Glomerular visceral epithelial cell (primary cell): ENCODE data around the gene RGS19.

ENCODE experiments used
- DNase-seq: peaks from one replicate; pipeline ENCODE4 v3.0.0-alpha.2; 2016; ENCODE audit errors: extremely low spot score

The RGS19 gene

DNA sequence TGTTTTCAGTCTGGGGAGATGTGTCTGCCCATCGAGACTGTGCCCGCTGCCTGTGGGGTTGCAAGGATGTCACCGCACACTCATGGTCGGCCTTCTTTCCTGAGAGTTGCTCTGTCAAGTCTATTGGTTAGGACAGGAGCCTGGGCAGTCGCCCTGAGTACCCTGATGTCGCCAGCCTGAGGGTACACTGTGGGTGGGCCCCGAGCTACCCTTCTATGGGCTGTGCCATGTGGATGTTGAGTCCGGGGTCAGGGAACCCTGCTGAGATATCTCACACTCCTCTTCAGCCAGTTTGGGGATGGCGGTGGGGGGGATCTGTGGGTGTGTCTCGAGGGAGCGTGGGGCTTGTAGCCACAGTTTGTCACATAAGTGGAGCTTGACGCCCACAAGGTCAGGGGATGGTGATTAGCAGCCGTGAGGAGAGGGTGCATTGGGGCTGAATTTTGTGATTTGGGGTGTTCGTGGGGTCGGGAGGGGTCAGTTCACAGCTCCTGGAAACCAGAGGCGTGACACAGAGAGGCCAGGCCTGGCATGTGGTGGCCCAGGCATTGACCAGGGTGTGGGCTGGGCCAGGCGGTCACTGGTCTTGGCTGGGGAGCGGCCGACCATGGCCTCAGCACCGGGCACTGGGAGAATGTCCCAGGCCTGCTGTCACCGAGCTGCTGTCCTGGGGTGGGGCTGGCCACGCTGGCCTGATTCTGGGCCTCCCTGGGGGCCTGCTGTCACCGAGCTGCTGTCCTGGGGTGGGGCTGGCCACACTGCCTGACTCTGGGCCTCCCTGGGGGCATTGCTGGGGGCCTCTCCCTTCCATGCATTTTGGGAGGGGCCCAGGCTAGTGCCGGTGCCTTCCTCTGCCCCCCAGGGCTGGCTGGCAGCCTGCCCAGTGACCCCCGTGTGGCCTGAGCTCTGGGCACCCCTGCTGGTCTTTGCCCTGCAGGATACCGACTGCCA is 29.7 kb upstream of the RGS19 start:
- DNase-seq = no peak

DNA sequence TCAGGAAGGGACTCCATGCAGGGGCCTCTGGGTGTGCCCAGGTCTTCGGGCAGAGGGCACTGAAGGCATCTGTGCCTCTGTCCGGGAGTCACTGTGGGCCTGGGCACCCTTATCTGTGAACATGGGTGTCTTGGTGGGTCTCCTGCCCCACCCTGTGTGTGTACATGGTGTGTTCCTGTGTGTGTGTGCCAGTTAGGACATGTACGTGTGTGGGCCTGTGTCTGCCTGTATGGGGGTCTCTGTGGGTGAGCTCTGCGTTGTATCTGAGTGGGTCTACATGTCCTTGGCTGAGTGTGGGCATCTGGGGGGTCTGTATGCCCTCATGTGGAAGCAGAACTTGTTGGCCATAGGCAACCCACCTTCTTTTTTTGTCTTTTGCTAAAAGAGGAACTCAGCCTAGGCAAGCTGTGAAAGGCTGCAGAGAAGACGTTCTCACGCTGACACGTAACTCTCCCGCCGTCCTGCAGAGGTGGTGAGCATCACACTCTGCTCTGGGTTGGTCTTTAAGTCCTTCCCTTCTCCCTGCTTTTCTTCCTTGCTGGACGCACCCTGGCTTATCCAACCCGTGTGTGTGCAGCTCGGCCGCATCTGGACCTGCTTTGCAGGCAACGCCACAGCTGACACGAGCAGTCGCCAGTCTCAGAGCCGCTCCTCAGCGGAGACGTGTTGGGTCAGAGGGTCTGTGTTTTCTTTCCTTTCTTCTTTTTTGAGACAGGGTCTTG is 28.6 kb upstream of the RGS19 start:
- DNase-seq = no peak

DNA sequence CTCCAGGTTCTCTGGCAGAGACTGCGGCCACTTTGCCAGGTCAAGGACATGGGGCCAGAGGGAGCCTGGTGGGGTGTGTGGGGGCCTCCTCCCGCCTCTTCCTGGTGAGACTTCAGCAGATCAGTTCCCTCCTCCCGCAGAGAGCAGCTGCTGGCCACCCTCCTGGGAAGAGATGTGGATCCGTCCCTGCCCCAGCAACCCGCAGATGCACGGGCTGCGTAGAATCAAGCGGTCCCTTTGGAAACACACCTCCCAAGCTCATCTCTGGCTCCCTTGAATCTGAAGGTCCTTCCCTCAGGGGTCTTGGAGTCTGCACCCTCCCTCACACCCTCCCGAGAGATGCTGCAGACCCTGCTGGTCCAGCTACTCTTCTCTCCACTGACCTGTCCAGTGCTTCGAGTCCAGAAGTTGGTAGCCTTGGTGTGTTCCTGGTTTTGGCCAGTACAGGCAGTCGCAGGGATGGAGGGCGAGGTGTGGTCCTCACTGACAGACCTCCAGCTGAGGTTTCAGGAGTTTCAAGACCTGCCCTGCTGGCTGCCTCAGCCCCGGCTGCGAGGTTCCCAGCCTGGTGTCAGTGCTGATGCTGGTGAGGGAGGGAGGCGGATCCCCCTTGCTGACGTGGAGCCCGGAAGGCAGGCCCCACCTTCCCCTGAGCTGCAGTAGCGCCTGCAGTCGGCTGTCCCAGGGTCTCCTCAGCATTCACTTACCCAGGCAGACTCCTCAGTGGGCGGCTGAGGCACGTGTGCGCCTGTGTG is 27.8 kb upstream of the RGS19 start, which contains the start of gene NPBWR2:
NPBWR2 (minus strand) TSS at position 585 of the 755 bp plus-strand sequence. CDS start 734 bp downstream, outside the sequence.
- DNase-seq = no peak

DNA sequence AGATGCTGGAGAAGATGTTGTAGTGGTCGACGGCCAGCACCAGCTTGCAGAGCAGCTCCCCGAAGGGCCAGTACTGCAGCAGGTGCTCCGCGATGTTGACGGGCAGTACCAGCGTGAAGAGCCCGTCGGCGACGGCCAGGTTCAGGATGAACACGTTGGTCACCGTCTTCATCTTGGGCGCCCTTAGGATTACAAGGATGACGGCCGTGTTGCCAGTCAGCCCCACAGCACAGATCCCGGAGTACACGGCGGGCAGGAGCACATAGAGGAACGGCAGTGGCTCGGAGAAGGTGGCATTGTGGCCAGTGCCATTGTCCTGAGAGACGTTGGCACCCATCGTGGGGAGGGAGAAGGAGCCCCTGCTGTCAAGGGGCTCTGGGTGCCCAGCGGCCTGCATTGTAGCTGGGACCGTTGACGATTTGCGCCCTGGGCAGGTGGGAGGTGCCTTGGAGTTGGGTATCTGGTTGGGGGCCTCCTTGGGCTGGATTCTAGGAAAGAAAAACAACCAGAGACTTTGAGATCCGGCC is 27.2 kb upstream of the RGS19 start:
- no peak for DNase-seq

DNA sequence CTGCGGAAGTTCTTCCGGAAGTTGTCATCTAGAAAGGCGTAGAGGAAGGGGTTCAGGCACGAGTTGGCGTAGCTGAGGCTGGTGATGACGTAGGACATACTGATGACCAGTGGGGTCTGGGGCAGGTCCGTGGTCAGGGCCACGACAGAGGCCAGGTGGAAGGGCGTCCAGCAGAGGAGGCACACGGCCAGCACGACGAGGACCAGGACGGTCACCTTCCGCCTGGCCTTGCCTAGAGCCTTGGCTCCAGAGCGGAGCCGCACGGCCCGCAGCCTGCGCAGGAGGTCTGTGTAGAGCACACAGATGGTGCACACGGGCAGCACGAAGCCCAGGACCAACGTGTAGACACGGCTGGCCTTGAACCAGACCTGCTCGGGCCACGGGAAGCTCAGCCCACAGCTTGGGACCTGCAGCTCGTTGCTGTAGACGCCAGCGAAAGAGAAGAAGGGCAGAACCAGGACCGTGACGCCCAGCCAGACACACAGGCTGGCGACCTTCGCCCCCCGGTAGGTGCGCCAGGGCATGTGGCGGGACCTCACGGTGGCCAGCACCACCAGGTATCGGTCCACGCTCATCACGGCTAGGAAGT is 26.6 kb upstream of the RGS19 start:
- DNase-seq = no peak

DNA sequence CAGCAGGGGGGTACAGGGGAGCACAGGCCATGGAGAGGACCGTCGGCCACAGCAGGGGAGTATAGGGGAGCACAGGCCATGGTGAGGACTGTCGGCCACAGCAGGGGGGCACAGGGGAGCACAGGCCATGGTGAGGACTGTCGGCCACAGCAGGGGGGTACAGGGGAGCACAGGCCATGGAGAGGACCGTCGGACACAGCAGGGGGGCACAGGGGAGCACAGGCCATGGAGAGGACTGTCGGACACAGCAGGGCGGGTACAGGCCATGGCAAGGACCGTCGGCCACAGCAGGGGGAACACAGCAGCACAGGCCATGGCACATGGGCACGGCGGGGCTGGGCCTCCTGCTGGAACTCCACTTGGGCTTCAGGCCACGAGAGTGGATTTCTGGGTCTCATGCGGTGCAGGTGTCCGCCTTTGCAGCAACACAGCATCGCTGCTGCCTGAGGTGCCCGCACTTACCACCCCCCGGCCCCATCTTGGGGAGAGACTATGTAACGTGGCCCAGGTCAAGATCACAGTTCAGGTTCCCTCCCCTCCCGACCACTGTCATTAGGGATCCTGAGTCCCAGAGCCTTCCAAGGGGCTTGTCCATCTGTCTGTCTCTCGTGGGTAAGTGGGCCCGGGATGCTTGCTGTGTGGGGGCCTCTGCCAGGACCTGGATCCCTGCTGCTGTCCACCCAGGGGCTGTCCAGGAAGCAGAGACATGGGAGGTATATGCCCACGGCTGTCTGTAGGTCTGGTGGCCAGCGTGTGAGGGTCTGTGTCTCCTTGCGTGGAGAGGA is 25.5 kb upstream of the RGS19 start:
- no peak for DNase-seq

DNA sequence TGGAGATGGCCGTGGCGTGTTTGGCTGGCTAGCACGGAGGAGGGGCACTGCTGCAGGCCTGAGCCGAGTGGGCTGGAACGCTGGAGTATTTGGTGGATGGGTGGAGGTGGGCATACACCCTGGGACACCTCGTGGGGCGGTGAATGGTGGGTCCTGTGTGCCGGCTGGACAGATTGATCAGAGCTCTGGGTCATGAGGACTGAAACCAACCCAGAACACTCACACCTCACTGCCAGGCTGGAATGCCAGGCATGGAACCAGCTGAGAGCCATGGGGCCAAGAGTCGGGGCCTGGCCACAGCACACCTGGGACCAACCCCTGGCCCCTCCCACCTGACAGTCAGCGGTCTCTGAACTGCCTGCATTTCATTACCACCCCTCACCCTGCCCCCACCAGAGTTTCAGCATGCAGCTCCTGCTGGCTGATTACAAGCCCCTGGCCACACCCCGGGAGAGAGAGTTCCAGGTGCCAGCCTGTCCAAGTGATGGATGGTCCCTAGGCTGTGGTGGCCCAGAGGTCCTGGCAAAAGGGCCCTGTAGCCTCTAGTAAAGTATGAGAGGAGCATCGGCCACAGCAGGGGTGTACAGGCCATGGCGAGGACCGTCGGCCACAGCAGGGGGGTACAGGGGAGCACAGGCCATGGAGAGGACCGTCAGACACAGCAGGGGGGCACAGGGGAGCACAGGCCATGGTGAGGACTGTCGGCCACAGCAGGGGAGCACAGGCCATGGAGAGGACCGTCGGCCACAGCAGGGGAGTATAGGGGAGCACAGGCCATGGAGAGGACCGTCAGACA is 24.8 kb upstream of the RGS19 start:
- no peak for DNase-seq

DNA sequence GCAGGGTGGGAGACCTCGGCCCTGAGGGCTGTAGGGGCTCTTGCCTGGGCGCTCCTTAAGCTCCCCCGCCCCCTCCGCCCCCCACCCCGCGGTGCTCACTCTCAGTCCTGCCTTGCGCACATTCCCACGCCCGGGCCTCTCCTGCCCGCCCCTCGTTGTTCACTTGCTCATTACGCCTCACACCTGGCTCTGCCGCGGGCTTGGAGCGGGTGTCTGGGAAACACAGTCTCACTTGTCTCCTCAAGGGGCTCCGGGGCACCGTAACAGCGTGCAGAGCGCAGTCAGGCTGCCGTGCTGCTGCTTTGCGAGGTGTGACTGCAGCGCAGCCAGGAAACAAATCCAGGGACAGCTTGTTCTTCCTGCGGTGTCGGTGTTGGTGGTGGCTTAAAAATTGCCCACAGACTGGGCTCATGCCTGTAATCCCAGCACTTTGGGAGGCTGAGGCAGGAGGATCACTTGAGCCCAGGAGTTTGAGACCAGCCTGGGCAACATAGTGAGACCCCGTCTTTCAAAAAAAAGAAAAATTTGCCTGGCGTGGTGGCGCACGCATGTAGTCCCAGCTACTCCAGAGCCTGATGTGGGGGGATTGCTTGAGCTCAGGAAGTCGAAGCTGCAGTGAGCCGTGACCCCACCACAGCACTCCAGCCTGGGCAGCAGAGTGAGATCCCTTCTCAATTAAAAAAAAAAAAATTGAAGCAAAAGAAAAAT is 23.5 kb upstream of the RGS19 start:
- DNase-seq = no peak

DNA sequence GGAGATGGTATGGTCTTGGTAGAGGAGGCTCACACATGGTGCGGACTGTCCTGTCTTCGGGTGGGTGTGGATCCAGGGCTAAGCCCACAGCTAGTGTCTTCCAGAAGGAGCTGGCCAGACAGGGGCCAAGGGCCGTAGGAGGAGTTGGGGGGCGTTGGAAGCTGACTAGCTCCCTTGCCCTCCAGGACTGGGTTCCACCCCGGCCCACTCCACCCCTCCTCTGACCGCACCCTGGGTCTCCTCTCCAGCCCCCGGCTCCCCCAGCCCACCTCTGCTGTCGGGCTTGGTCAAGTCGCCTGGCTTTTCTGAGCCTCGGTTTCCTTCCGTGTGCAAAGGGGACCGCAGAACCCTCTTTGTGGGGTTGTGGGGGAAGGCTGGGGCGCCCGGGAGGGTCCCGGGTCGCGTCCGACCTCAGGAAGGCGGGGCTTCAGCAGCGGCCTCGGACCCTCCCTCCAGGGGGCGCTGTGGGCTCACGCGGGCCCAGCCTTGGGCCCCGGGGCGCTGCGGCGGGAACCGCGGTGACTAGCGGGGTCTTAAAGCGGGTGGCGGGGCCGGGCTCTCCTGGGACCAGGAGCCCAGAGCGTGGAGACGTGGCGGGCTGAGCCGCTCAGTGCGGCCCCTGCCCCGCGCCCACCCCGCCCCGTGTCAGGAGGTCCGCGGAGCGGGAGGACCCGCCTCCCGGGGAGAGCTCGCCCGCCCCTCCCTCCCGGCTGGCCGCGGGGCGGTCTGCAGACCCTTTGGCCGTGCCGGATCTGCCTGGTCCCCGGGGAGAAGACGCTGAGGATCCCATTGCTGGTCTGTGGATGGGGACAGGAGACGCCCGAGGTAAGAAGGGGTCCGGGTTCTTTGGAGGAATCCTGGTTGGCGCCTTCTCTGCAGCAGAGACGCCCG is 22.7 kb upstream of the RGS19 start:
- DNase-seq = no peak

DNA sequence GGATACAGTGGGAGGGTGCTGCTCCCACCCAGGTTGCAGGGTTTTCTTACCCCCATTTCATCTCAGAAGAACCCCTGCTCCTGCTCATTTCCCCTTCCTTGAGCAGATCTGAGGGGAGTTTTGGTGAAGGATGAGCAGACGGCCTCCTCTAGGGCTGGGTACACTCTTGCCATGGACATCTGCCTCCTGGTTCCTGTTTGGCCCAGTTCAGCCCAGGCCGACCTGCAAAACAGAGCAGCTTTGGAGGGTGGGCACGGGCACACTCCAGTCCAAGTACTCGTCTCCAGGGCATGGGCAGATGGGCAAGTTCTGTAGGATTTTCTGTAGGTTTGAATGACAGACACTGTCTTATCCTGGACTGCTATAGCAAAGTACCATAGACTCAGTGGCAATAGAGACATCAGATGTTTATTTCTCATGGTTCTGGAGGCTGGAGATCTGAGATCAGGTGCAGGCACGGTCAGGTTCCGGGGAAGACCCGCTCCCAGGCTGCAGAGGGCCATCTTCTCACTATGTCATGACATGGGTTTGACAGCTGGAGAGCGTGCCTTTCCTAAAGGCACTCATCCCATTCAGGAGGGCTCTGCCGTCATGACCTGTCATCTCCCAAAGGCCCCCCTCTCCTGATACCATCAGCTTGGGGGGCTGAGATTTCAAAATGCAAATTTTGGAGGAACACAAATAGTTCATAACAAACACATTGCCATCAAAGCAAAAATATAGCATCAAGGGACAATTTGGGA is 21.8 kb upstream of the RGS19 start:
- no peak for DNase-seq

DNA sequence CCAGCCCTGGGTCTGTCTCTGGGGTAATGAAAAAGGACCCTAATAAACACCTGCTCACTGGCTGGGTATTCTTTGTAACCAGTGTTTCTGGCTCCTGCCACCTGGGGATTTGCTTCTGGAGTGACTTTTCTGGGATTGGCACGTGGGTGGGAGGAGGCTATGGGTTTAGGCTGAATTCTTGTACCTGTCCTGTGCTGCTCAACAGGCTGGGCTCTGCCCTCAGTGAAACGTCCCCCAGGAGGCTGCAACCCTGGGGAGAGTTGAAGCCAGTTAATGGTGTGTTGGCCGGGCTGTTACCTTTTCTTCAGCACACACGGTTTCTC is 21.2 kb upstream of the RGS19 start:
- DNase-seq = no peak

DNA sequence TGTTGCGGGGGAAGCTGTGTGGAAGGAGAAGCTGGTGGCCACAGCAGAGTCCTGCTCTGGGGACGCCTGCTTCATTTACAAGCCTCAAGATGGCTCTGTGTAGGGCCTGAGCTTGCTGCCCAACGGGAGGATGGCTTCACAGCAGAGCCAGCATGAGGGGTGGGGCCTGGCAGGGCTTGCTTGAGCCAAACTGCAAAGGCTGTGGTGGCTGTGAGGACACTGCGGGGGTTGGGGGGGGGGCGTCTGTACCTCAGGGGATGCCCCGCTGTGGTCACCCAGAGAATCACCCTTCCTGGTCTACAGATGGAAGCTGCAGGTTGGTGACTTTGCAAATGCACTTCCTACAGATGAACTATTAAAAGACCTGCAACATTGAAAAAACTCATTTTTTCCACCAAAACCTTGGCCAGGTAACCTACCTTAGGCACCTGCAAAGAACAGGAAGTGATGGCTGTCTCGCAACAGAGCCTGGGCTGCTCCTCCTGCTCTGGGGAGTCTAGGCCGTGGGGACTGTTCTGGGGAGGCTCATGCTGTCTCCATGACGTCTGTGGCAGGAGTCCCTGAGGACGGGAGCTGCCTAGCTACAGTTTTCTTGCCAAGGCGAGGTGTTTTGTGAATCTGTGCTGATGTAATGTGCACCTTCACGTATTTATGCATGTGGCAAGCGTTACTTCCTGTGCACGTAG is 20.7 kb upstream of the RGS19 start:
- no peak for DNase-seq

DNA sequence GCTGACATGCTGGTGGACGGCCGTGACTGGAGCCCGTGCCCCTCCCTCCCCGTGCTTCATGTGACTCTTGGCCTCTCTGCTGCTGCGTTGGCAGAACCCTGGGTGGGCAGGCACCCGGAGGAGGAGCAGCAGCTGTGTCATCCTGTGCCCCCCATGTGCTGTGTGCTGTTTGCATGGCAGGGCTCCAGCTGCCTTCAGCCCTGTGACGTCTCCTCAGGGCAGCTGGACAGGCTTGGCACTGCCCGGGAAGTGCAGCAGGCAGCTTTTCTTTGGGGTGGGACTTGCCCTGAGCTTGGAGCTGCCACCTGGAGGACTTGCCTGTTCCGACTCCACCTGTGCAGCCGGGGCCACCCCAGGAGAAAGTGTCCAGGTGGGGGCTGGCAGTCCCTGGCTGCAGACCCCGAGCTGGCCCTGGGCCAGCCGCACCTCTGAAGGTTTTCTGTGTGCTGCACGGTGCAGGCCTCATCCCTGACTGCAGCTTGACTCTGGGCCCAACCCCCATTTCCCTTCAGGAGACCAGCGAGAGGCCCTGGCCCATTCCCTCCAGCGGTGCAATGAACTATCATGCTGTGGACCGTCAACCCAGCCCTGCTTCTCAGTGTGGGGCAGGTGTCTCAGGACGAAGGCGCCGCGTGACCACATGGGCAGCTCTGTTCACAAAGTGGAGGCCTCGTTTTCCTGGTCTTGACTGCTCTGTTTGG is 19.9 kb upstream of the RGS19 start:
- no peak for DNase-seq

DNA sequence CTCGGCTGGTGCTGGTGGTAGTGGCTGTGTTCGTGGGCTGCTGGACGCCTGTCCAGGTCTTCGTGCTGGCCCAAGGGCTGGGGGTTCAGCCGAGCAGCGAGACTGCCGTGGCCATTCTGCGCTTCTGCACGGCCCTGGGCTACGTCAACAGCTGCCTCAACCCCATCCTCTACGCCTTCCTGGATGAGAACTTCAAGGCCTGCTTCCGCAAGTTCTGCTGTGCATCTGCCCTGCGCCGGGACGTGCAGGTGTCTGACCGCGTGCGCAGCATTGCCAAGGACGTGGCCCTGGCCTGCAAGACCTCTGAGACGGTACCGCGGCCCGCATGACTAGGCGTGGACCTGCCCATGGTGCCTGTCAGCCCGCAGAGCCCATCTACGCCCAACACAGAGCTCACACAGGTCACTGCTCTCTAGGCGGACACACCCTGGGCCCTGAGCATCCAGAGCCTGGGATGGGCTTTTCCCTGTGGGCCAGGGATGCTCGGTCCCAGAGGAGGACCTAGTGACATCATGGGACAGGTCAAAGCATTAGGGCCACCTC is 19.2 kb upstream of the RGS19 start:
- DNase-seq = no peak

DNA sequence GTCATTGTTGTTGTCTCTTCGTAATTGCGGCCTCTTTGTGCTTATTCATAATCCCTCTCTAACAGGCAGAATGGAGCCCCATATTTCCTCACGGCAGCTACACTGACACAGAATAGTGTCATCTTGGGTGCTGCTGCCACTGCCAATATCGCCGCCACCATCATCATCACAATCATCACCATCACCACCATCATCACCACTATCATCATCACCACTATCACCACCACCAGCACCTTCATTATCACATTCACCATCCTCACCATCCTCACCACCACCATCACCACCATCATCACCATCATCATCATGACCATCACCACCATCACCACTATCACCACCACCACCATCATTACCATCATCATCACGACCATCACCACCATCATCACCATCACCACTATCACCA is 17.2 kb upstream of the RGS19 start:
- DNase-seq = no peak

DNA sequence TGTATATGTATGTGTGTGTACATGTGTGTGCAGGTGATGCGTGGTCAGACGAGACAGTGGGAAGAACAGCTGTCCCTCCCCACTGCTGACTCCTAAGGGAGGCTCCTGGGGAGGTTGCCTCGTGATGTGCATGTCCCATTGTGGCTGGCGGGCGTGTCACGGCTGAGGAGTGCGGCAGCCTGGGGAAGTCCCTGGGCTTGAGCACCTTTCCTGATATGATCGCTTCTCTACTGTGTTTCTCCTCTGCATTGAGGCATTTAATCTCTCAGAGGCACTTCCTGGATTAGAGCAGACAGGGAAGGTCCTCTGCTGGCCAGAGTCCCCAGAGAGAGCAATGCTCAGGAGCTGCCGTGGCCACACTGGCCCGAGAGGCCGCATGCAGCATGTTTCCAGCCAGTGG is 16.6 kb upstream of the RGS19 start:
- no peak for DNase-seq
